Measurements from ENCODE around the gene MRFAP1L1.
"Not testable (repeated sequence)": the region's sequence is repeated elsewhere in the genome, so short reads cannot be mapped to it uniquely, and the experiment has no call there.

Gene MRFAP1L1

DNA sequence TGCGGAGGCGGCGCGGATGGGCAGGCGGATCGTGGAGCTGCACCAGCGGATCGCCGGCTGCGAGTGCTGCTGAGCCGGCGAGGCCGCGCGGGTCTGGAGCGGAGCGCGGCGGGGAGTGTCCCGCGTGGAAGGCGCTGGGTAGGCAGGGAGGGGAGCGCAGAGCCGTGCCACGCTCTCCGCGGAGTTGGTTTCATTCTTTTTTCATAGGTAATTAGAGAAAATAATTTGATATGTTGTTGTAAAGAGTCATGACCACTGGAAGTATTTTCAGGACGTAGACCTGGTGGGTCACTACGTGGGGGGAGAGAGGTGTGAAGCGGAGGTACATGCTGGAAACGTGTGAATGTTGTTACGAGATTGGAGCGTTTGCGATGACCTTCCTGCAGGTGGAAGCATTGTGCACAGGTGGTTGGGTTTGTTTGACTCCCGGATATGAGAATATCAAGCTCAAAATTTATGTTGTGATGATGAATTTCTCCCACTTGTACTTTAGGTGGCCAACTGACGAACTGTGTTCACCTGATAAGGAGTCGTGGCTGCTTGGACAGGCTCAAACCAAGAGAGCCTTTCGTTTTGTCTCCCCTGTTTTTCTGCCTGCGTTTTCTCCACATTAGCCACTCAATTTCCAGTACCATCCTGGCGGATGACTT lies 35.0 kb downstream of the MRFAP1L1 start:
- H3K9ac ChIP-seq, result peak overlapping the region; percentile 58
- H3K79me2 ChIP-seq (ENCODE audit: insufficient read depth, low read depth), result peaks cover 19% of the 10 kb centered on the region
- H3K4me1 ChIP-seq (ENCODE audit: low read depth, poor library complexity, severe bottlenecking), result peaks cover 17% of the 10 kb centered on the region
- peak overlapping the region; percentile 62; the same call in 1 of the 2 replicates for H3K27ac ChIP-seq
- H3K27me3 ChIP-seq (ENCODE audit: insufficient read depth, low read depth), result no peaks in the 10 kb centered on the region
- peak overlapping the region; percentile 38; the same call in 1 of the 2 replicates for H2AFZ ChIP-seq (ENCODE audit: low read depth)
- no peaks in the 10 kb centered on the region for H3K36me3 ChIP-seq (ENCODE audit: insufficient read depth)
- peak overlapping the region; percentile 91 for H3K4me2 ChIP-seq
- no peak overlapping the region for H3K4me3 ChIP-seq (IDR thresholded peaks at IDR 0.05; ENCODE audit: insufficient read depth, low read depth, low read length)
- TF ChIP-seq, protein P1, sequence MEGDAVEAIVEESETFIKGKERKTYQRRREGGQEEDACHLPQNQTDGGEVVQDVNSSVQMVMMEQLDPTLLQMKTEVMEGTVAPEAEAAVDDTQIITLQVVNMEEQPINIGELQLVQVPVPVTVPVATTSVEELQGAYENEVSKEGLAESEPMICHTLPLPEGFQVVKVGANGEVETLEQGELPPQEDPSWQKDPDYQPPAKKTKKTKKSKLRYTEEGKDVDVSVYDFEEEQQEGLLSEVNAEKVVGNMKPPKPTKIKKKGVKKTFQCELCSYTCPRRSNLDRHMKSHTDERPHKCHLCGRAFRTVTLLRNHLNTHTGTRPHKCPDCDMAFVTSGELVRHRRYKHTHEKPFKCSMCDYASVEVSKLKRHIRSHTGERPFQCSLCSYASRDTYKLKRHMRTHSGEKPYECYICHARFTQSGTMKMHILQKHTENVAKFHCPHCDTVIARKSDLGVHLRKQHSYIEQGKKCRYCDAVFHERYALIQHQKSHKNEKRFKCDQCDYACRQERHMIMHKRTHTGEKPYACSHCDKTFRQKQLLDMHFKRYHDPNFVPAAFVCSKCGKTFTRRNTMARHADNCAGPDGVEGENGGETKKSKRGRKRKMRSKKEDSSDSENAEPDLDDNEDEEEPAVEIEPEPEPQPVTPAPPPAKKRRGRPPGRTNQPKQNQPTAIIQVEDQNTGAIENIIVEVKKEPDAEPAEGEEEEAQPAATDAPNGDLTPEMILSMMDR (conservative IDR thresholded peaks at IDR 0.05; ENCODE audit: low read depth, low read length), result peak; percentile 55
- H4K20me1 ChIP-seq (ENCODE audit: insufficient read depth), result no peaks in the 10 kb centered on the region; the same call in 1 of the 2 replicates

DNA sequence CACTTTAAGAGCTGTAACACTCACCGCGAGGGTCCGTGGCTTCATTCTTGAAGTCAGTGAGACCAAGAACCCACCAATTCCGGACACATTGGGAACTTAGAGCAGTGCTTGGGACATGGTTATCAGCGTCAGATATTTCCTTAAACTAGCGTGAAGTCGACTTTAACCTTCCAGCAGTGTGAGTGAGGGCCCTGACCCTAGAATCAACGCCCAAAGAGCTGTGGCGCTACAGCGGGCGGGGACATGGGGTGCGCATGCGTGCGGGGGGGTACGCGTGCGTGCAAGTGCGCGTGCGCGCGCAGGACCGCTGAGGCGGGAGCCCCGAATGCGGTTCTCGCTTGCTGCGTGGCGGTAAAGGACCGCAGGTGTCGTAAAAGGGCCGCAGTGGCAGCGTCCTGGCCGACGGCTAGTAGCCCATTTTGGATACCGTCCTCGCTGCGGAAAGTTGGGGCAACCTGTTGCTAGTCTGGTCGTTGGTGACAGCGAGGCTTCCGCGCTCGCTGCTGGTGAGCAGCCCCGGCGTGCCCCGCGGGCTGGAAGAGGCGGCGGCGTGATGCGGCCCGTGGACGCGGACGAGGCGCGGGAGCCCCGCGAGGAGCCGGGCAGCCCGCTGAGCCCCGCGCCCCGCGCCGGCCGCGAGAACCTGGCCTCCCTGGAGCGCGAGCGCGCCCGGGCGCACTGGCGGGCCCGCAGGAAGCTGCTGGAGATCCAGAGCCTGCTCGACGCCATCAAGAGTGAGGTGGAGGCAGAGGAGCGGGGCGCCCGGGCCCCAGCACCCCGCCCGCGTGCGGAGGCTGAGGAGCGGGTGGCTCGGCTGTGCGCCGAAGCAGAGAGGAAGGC lies 35.8 kb downstream of the MRFAP1L1 start:
- Histone ChIP-seq H3K27ac (peak overlapping the region; percentile 62; the same call in 1 of the 2 replicates), H3K4me3 (IDR thresholded peaks at IDR 0.05; ENCODE audit: insufficient read depth, low read depth, low read length) (no peak overlapping the region), H3K4me2 (peak overlapping the region; percentile 91), H3K27me3 (ENCODE audit: insufficient read depth, low read depth) (no peaks in the 10 kb centered on the region), H2AFZ (ENCODE audit: low read depth) (peak overlapping the region; percentile 81), H4K20me1 (ENCODE audit: insufficient read depth) (no peaks in the 10 kb centered on the region; the same call in 1 of the 2 replicates), H3K4me1 (ENCODE audit: low read depth, poor library complexity, severe bottlenecking) (peaks cover 17% of the 10 kb centered on the region), H3K9ac (peak overlapping the region; percentile 58), H3K36me3 (ENCODE audit: insufficient read depth) (no peaks in the 10 kb centered on the region), H3K79me2 (ENCODE audit: insufficient read depth, low read depth) (peaks cover 19% of the 10 kb centered on the region)
- TF ChIP-seq, protein P1 (conservative IDR thresholded peaks at IDR 0.05; ENCODE audit: low read depth, low read length), result no peak

DNA sequence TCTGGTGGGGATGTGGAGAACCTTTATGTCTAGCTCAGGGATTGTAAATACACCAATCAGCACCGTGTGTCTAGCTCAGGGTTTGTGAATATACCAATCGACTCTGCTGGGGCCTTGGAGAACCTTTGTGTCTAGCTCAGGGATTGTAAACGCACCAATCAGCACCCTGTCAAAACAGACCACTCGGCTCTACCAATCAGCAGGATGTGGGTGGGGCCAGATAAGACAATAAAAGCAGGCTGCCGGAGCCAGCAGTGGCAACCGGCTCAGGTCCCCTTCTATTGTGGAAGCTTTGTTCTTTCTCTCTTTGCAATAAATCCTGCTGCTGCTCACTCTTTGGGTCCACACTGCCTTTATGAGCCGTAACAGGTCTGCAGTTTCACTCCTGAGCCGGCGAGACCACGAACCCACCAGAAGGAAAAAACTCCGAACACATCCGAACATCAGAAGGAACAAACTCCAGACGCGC lies 36.4 kb downstream of the MRFAP1L1 start:
- Histone ChIP-seq H3K79me2 (ENCODE audit: insufficient read depth, low read depth) (peaks cover 19% of the 10 kb centered on the region), H3K4me2 (peak overlapping the region; percentile 45; the same call in 1 of the 2 replicates), H3K4me1 (ENCODE audit: low read depth, poor library complexity, severe bottlenecking) (peaks cover 17% of the 10 kb centered on the region), H2AFZ (ENCODE audit: low read depth) (peak overlapping the region; percentile 81), H3K27ac (peak overlapping the region; percentile 62; the same call in 1 of the 2 replicates), H3K9ac (peak overlapping the region; percentile 58; the same call in 1 of the 2 replicates)
- H3K27me3 ChIP-seq (ENCODE audit: insufficient read depth, low read depth); H3K4me3 ChIP-seq (IDR thresholded peaks at IDR 0.05; ENCODE audit: insufficient read depth, low read depth, low read length); H4K20me1 ChIP-seq (ENCODE audit: insufficient read depth); H3K36me3 ChIP-seq (ENCODE audit: insufficient read depth): not testable (repeated sequence)

DNA sequence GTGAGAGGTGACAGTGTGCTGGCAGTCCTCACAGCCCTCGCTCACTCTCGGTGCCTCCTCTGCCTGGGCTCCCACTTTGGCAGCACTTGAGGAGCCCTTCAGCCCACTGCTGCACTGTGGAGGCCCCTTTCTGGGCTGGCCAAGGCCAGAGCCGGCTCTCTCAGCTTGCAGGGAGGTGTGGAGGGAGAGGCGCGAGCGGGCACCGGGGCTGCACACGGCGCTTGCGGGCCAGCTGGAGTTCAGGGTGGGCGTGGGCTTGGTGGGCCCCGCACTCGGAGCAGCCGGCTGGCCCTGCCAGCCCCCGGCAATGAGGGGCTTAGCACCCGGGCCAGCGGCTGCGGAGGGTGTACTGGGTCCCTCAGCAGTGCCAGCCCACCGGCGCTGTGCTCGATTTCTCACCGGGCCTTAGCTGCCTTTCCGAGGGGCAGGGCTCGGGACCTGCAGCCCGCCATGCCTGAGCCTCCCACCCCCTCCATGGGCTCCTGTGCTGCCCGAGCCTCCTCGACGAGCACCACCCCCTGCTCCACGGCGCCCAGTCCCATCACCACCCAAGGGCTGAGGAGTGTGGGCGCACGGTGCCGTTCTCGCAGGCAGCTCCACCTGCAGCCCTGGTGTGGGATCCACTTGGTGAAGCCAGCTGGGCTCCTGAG lies 37.0 kb downstream of the MRFAP1L1 start:
- H2AFZ ChIP-seq (ENCODE audit: low read depth), result peak overlapping the region; percentile 81; the same call in 1 of the 2 replicates
- H3K4me1 ChIP-seq (ENCODE audit: low read depth, poor library complexity, severe bottlenecking), result peaks cover 17% of the 10 kb centered on the region
- H3K79me2 ChIP-seq (ENCODE audit: insufficient read depth, low read depth), result peaks cover 19% of the 10 kb centered on the region
- not testable (repeated sequence) for H3K4me3 ChIP-seq (IDR thresholded peaks at IDR 0.05; ENCODE audit: insufficient read depth, low read depth, low read length); H3K36me3 ChIP-seq (ENCODE audit: insufficient read depth); H3K27me3 ChIP-seq (ENCODE audit: insufficient read depth, low read depth); H3K4me2 ChIP-seq; H3K9ac ChIP-seq; H4K20me1 ChIP-seq (ENCODE audit: insufficient read depth); H3K27ac ChIP-seq

DNA sequence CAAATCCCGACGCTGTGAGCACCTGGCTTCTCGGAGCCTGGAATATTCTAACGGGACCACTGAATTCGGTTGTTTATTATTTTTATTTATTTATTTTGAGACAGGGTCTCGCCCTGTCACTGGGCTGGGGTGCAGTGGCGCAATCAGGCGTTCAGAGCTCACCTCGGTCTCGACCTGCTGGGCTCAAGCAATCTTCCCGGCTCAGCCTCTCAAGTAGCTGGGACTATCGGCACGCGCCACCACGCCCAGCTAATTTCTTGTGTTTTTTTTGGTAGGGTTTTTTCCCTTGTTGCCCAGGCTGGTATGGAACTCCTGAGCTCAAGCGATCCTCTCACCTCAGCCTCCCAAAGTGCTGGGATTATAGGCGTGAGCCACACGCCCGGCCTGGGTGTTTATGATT lies 37.5 kb downstream of the MRFAP1L1 start:
- Histone ChIP-seq H3K9ac (no peak overlapping the region), H3K79me2 (ENCODE audit: insufficient read depth, low read depth) (peaks cover 19% of the 10 kb centered on the region), H3K36me3 (ENCODE audit: insufficient read depth) (no peaks in the 10 kb centered on the region), H3K4me1 (ENCODE audit: low read depth, poor library complexity, severe bottlenecking) (peaks cover 17% of the 10 kb centered on the region), H3K4me3 (IDR thresholded peaks at IDR 0.05; ENCODE audit: insufficient read depth, low read depth, low read length) (no peak overlapping the region), H3K27me3 (ENCODE audit: insufficient read depth, low read depth) (no peaks in the 10 kb centered on the region), H3K4me2 (no peak overlapping the region), H3K27ac (no peak overlapping the region), H2AFZ (ENCODE audit: low read depth) (no peak overlapping the region), H4K20me1 (ENCODE audit: insufficient read depth) (no peaks in the 10 kb centered on the region; the same call in 1 of the 2 replicates)
- TF ChIP-seq, protein P1 (conservative IDR thresholded peaks at IDR 0.05; ENCODE audit: low read depth, low read length), result no peak
